HG02884 (cell line): ENCODE measurements around the gene EDEM1.
"Not testable (repeated sequence)": the region's sequence is repeated elsewhere in the genome, so short reads cannot be mapped to it uniquely, and the experiment has no call there.

Experiments
- ATAC-seq: cut with Tn5 transposase; IDR thresholded peaks from one replicate; pipeline ENCODE4 v1.9.1; 2021; ENCODE audit warnings: mild to moderate bottlenecking, moderate library complexity; ENCODE audit not compliant: unreplicated experiment

EDEM1 gene

GRCh38 chr3:5170975-5171374, 16.5 kb upstream of the EDEM1 start:
- no peak for ATAC-seq

- no peak for ATAC-seq
Measured at GRCh38 chr3:5172018-5172417, 15.5 kb upstream of the EDEM1 start.

- not testable (repeated sequence) for ATAC-seq
Measured at GRCh38 chr3:5179036-5179435, 8.5 kb upstream of the EDEM1 start.

GRCh38 chr3:5181469-5182141, 5.9 kb upstream of the EDEM1 start:
- peak; percentile 61 for ATAC-seq

DNA sequence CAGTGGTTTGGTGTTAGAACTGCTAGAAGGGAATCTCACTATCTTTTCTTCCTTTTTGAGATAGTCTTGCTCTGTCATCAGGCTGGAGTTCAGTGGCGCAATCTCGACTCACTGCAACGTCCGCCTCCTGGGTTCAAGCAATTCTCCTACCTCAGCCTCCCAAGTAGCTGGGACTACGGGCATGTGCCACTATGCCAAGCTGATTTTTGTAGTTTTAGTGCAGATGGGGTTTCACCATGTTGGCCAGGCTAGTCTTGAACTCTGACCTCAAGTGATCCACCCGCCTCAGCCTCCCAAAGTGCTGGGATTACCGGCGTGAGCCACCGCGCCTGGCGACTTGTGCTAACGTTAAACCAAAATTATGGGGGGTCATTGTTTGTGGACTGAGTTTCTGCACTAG, 3.8 kb upstream of the EDEM1 start:
- not testable (repeated sequence) for ATAC-seq

DNA sequence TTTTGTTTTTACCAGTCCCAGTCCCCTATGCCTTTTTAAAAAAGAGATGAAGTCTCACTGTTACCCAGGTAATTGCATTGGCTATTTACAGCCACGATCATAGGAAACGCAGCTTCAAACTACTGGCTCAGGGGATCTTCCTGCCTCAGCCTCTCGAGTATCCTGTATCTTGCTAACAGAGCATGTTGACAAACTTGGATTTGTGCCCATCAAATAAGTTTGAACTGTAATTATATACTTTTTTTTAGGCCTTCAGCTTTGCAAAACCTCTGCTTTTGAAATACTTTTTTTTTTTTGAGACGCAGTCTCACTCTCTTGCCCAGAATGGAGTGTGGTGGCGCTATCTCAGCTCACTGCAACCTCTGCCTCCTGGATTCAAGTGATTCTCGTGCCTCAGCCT, 3.0 kb upstream of the EDEM1 start:
- no peak for ATAC-seq

DNA sequence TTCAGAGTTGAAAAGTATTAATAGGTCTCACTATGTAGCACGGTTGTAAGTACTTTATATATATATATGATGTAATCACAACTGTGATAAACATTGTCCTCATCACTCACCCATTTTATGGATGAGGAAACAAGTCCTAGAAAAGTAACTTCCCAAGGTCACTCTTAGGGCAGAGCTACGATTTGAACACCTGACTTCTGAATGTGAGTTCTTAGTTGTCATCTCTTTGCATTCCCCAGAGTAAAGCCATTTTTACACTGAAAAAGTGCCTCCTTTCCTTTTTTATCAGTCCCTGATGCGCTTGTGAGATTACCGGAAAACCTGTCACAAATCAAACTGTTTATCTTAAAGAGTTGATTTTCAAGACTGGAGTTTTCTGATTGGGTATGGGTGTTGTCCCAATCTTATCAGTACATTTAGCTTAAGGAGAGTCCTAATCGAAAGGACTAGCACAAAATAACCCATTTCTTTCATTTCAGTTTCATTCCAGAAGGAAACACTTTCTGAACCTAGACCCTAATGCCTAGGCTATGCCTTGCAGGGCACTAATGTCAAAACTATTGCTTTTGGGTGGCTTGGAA, 2.3 kb upstream of the EDEM1 start:
- no peak for ATAC-seq

DNA sequence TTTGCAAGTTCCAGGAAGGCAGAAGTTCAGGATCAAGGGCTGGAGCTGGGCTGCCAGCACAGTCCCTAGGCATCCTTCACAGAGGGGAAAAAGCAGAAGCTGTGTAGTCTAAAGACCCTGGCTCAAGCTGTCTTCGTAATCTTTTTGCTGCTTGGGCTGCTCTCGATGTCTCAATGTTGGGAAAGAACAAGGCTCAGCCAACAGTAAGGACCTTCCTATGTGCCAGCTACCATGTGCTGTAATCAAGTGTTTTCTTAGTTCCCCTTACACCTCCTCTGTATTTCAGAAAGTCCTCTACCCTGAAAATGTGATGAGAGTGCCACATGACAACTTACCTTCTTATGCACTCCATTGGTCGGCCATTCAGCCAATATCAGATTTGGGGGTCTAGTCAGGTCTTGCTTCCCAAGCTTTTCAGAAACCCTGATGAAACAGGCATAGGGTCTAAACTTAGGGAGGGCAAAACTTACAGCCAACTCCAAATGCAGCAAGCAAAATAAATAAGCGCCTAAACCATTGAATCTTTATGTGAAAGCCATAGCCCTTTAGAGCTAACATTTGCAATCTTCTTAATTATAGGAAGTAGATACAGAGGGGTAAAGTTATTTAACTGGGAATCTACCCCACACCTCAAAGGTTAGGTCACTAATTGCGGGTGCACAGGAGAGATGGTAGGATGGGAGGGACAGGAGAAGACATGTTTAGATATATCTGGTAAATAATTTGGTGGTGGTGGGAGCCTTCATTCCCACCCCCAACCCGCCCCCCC, 1.2 kb upstream of the EDEM1 start:
- peak; percentile 10 for ATAC-seq

- no peak for ATAC-seq
Measured at GRCh38 chr3:5186858-5187155, 700 bp upstream of the EDEM1 start.

- peak; percentile 9 for ATAC-seq
Measured at GRCh38 chr3:5187920-5188418, 462 bp downstream of the EDEM1 start.

DNA sequence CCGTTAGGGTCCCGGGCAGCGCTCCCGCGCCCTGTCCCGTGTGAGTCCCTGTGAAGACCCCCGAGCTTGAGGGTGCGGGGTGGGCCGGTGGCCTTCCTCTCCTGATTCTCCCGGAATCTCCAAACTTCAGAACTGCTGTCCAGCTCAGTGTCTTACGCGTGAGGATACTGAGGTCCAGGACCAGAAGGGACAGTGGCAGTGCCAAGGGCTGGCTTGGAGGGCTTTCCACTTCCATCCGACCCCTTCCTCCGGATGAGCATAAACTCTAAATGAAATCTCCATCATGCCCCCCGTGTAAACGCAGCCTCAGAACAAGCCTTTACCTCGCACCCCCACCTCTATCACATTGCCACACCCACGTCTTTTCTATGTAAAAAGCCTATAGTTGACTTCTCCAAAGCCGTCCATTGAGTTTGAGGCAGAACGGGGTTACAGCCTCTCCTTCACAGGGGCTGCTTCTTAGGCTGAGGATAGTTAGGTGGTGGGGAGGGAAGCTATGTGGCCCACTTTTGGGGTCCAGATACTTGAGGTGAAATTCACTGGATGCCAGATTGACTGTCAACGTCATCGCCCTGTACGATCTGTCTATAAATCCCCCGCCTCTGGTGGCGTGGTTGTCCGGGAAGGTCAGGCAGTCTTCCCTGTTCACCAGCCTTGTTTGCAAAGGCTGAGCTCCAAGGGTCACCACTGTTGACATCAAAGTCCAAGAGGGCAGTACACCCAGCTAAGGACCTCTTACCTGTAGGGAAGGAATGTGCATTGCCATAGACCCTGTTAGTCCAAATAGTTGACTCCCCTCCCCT, 1.1 kb downstream of the EDEM1 start:
- peak; percentile 10 for ATAC-seq

GRCh38 chr3:5190147-5190791, 2.8 kb downstream of the EDEM1 start:
- ATAC-seq, result no peak

- no peak for ATAC-seq
Measured at GRCh38 chr3:5191555-5192304, 4.2 kb downstream of the EDEM1 start.

DNA sequence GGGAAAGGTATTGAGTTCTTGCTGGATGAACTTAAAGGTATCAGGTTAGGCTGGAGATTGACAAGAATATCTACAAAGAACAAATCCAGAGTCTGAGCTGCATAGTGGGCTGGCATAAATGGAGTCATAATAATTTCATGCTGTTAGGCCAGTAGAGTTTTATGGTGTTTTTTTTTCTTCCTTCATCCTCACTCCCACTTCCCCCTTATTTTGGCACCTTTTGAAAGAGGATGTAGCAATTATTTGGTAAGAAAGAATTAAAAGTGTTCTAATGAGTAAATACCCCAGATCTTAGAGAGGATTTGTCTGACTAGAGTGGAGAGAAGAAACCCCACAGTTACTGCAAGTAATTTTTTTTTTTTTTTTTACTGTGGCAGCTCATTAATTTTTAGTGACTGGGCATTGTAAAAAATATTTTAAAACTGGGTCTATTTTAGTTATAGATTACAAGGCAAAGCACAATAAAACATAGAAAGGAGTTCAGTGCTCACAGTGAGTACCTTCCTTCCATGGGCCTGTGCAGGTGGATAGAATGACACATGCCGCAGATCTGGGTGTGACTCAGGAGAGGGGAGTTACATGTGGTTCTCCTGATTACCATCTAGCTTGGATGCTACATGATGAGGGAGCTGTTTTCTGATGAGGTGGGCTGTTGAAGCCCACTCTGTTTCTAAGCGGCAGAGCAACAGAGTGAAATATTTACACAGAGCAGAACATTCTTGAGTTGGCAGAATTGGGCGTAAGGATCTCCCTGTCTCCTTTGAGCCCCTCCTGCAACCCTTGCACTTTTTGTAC, 5.3 kb downstream of the EDEM1 start:
- no peak for ATAC-seq

DNA sequence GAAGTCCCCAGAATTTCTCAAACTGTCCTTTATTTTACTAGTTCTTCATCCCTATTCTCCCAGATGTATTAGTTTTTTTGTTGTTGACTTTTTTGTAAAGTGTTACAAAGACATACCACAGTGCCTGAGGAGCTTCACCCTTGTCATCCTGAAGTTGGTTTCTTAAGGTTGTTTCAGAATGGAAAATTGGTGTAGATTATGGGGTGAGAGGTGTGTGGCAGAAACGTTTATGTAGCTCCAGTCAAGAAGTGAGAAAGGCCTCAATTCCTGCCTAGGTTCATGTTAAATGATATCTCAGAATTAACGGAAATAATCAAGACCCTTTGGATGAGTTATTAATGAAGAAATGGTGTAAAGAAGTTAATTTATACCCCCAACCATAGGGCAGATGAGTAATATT, 6.8 kb downstream of the EDEM1 start:
- ATAC-seq, result no peak

GRCh38 chr3:5194801-5195509, 7.4 kb downstream of the EDEM1 start:
- ATAC-seq, result peak; percentile 31

- no peak for ATAC-seq
Measured at GRCh38 chr3:5195605-5196004, 8.1 kb downstream of the EDEM1 start.

- no peak for ATAC-seq
Measured at GRCh38 chr3:5197022-5197421, 9.5 kb downstream of the EDEM1 start.
